Cardiac fibroblast (primary cell): ENCODE measurements around the gene CC2D2A.

ENCODE experiments used
- DNase-seq, 2 donors: peaks; one replicate each; pipeline versions ENCODE4 v3.0.0 to v3.0.0-alpha.2; 2010; ENCODE audit warnings: low read depth in 2 of 2
- H3K4me3 ChIP-seq, 2 donors: replicated peaks in 1 of 2; 1 replicate in 1 of 2; 2 replicates in 1 of 2; pipeline ENCODE4 v1.5.1; 2011; ENCODE audit warnings: low read depth in 2 of 2, low read length in 2 of 2, mild to moderate bottlenecking in 2 of 2, moderate library complexity in 1 of 2
- TF ChIP-seq, protein P1 (sequence below): IDR thresholded peaks from one replicate; pipeline ENCODE4 v1.5.1; 2011; ENCODE audit warnings: low read depth, mild to moderate bottlenecking, low read length, inconsistent platforms

CC2D2A gene

DNA sequence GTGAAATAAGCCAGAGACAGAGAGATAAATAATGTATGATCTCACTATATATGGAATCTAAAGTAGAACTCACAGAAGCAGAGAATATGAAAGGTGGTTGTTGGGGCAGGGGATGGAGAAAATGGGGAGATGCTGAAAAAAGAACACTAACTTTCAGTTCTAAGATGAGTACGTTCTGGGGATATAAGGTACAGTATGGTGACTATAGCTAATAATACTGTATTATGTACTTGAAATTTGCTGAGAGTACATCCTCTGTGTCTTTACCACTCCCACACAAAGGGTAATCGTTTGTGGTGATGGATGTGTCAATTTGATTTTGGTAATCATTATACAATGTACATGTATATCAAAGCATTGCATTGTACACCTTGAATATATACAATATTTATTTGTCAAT is 178.9 kb downstream of the CC2D2A start:
- TF ChIP-seq, protein P1, sequence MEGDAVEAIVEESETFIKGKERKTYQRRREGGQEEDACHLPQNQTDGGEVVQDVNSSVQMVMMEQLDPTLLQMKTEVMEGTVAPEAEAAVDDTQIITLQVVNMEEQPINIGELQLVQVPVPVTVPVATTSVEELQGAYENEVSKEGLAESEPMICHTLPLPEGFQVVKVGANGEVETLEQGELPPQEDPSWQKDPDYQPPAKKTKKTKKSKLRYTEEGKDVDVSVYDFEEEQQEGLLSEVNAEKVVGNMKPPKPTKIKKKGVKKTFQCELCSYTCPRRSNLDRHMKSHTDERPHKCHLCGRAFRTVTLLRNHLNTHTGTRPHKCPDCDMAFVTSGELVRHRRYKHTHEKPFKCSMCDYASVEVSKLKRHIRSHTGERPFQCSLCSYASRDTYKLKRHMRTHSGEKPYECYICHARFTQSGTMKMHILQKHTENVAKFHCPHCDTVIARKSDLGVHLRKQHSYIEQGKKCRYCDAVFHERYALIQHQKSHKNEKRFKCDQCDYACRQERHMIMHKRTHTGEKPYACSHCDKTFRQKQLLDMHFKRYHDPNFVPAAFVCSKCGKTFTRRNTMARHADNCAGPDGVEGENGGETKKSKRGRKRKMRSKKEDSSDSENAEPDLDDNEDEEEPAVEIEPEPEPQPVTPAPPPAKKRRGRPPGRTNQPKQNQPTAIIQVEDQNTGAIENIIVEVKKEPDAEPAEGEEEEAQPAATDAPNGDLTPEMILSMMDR: no peak
- H3K4me3 ChIP-seq: no peak overlapping the region
- DNase-seq: no peak

DNA sequence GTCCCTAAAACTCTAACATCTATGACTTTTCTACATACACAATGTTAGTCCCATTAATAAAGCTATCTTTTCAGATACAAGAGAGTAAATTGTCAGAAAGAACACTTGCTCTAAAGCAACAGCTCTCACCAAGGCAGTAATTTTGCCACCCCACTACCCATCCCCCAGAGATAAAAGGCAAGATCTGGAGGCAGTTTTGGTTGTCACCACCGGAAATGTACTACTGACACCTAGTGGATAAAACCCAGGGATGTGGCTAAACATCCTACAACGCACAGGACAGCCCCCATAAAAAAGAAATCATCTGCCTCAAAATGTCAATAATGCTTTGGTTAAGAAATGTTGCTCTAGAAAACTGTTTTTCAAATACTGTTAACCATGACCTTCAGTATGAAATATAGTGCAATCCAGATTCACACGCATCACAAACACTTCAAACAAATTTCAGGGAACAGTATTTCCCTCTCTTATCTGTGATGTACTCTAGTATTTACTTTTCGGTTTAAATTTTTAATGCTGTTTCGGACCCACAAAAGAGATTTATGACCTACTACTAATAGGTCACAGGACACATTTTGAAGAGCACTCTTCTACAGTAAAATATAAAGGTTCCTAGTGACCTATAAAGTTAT is 180.3 kb downstream of the CC2D2A start:
- TF ChIP-seq, protein P1: peak; percentile 64
- peak; percentile 65 to 72 for DNase-seq

More for the DNA sequence above, 180.3 kb downstream of the CC2D2A start:
- H3K4me3 ChIP-seq: no peak overlapping the region
